Right lobe of liver (tissue), 4 donors: ENCODE results near the gene CPT1A.

Experiments
- POLR2A ChIP-seq: fragments of 450-650 bp; IDR thresholded peaks from one replicate; pipeline ENCODE4 v1.6.1; 2017; ENCODE audit warnings: antibody characterized with exemption, mild to moderate bottlenecking
- TF ChIP-seq, protein P1 (sequence below), 4 donors: fragments of 200-600 bp in 3 of 4; fragments of 450-650 bp in 1 of 4; IDR thresholded peaks; one replicate each; pipeline versions ENCODE4 v1.5.1 to v1.8.0; 2016 to 2022; ENCODE audit warnings: antibody characterized with exemption in 4 of 4, mild to moderate bottlenecking in 2 of 4
- donor health status: DM: no; HTN: no; CAD: no.
- donor health status: DM: no; HTN: no; CAD: no.
- donor health status: DM: no; HTN: yes; CAD: no.

DNA sequence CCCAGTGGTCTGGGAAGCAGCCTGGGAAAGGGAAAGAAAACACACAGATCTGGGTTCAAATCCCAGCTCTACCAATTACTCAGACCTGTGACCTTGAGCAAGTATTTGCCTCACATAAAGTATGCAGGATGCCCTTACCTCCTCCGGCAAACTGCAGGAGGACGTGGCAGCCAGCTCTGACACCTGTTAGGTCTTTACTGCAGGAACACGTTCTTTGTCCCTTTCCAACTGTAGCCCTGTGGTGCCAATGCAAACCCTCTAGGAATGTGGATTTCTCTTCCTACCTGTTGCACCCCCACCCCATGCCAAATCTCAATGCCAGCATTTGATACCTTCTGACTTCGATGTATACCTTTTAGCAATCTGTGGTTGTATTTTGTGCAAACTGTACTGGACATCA lies 6.0 kb downstream of the CPT1A start:
- TF ChIP-seq, protein P1, sequence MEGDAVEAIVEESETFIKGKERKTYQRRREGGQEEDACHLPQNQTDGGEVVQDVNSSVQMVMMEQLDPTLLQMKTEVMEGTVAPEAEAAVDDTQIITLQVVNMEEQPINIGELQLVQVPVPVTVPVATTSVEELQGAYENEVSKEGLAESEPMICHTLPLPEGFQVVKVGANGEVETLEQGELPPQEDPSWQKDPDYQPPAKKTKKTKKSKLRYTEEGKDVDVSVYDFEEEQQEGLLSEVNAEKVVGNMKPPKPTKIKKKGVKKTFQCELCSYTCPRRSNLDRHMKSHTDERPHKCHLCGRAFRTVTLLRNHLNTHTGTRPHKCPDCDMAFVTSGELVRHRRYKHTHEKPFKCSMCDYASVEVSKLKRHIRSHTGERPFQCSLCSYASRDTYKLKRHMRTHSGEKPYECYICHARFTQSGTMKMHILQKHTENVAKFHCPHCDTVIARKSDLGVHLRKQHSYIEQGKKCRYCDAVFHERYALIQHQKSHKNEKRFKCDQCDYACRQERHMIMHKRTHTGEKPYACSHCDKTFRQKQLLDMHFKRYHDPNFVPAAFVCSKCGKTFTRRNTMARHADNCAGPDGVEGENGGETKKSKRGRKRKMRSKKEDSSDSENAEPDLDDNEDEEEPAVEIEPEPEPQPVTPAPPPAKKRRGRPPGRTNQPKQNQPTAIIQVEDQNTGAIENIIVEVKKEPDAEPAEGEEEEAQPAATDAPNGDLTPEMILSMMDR (IDR thresholded peaks at IDR 0.05) = no peak
- no peak for TF ChIP-seq POLR2A
